ENCODE data around the gene ULBP1. TPM values are rescaled to one million over a fixed set of nuclear protein-coding genes. Genes with fewer than 3 reads are reported as not detected.
A peak's percentile ranks its signal among the peaks of the same experiment; 100 is the strongest.
"Not testable (repeated sequence)": the region's sequence is repeated elsewhere in the genome, so short reads cannot be mapped to it uniquely, and the experiment has no call there.

ULBP1 gene
- total and polyA plus RNA-seq, 4 experiments from 2014 or later, result not detected

DNA sequence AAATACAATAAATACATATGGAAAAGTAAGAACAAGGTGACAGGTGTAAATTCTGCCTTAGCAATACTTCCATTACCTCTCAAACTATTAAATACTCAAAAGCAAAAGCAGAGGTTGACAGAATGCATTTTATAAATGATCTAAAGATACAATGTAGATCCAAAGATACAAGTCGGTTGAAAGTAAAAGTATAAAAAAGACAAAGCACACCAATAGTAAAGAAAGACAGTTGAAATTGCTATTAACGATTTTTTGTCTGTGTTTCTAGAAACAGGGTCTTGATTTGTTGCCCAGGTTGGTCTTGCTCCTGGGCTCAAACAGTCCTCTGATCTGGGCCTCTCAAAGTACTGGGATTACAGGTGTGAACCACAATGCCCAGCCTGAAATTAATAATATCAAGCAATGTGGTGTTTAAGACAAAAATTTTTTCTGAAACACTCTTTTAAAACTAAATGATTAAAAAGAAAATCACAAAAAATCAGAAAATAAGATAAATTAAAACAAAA, 23.9 kb downstream of the ULBP1 start:
- intact Hi-C loops (cut with micrococcal nuclease), result no loop called here
- ChIA-PET POLR2A (ENCODE audit: partially characterized antibody) (no interaction called here), CTCF (ENCODE audit: partially characterized antibody) (no interaction called here)
- H3K27ac ChIP-seq (ENCODE audit: low read depth, low read length), result no peak overlapping the region
- Mint-ChIP-seq H3K27me3 (peaks cover 70 to 74% of the 10 kb centered on the region in 2 donors), H3K36me3 (peaks cover 4 to 6% of the 10 kb centered on the region in 2 donors), H3K4me1 (peaks cover 22 to 42% (median 29%) of the 10 kb centered on the region in 4 donors), H3K9me3 (peaks cover 0 to 31% (median 15%) of the 10 kb centered on the region in 8 donors), H3K27ac (no peak overlapping the region), H3K4me3 (no peak overlapping the region)
- H3K9me3 ChIP-seq (ENCODE audit: control insufficient read depth in 1 of 2, low read length in 2 of 2), result no peaks in the 10 kb centered on the region
- peaks cover 28% of the 10 kb centered on the region for H3K4me1 ChIP-seq (ENCODE audit: insufficient read depth, low read length)
- no peak for DNase-seq
- H3K27me3 ChIP-seq (ENCODE audit: insufficient read depth, low read length), result peaks cover 82% of the 10 kb centered on the region
- H3K36me3 ChIP-seq (ENCODE audit: insufficient read depth, low read length), result no peaks in the 10 kb centered on the region
- H3K4me3 ChIP-seq (ENCODE audit: low read length in 2 of 2), result no peak overlapping the region

DNA sequence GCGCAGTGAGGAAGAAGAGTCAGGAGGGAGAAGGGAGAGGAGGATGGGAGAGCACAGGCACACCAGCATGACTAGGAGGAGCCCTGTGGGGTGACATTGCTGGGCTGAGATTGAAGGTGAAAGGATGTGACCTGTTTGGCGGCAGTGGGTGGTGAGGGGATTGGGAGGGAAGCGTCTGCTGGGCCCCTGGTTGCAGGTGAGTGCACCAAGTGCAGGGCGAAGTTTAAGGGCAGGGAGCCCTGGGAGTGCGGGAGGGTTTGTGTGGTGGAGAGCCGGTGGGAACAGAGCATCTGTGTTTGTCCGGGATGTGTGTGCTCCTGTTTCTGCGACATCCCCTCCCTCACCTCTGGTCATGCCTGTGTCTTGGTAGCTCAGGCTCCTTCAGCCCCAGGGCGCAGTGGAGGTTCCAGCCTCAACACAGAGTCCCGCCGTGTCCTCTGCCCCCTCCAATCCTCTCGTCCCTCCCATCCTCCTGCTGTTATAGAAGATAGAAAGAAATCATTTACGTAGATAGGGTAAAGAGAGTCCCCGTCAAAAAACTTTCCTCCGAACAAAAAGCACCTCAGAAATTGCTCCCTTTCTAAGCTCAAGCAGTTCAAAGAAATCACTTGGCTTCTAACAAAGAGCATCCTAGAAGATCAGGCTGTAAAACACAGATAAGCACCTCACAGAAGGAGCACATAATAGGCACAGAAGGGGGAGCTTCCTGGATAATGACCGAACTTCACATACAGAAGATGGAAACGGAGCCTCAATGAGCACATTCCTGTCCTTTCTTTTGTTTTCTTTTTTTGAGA, 25.0 kb downstream of the ULBP1 start:
- Mint-ChIP-seq H3K27me3 (peaks cover 74 to 79% of the 10 kb centered on the region in 2 donors), H3K36me3 (peaks cover 4 to 6% of the 10 kb centered on the region in 2 donors), H3K9me3 (peaks cover 0 to 31% (median 15%) of the 10 kb centered on the region in 8 donors), H3K27ac (peak overlapping the region in 3 of 7 donors; percentile 11 to 25 (median 15)), H3K4me3 (peak overlapping the region in 5 of 8 donors; percentile 33 to 93 (median 77)), H3K4me1 (peaks cover 22 to 42% (median 29%) of the 10 kb centered on the region in 4 donors)
- peaks cover 28% of the 10 kb centered on the region for H3K4me1 ChIP-seq (ENCODE audit: insufficient read depth, low read length)
- intact Hi-C loops (cut with micrococcal nuclease), result no loop called here
- H3K9me3 ChIP-seq (ENCODE audit: control insufficient read depth in 1 of 2, low read length in 2 of 2), result no peaks in the 10 kb centered on the region
- CTCF ChIA-PET (ENCODE audit: partially characterized antibody), result no interaction called here
- H3K4me3 ChIP-seq (ENCODE audit: low read length in 2 of 2), result no peak overlapping the region
- POLR2A ChIA-PET (ENCODE audit: partially characterized antibody), result no interaction called here
- DNase-seq, result no peak
- no peaks in the 10 kb centered on the region for H3K36me3 ChIP-seq (ENCODE audit: insufficient read depth, low read length)
- no peak overlapping the region for H3K27ac ChIP-seq (ENCODE audit: low read depth, low read length)
- peaks cover 82% of the 10 kb centered on the region for H3K27me3 ChIP-seq (ENCODE audit: insufficient read depth, low read length)

DNA sequence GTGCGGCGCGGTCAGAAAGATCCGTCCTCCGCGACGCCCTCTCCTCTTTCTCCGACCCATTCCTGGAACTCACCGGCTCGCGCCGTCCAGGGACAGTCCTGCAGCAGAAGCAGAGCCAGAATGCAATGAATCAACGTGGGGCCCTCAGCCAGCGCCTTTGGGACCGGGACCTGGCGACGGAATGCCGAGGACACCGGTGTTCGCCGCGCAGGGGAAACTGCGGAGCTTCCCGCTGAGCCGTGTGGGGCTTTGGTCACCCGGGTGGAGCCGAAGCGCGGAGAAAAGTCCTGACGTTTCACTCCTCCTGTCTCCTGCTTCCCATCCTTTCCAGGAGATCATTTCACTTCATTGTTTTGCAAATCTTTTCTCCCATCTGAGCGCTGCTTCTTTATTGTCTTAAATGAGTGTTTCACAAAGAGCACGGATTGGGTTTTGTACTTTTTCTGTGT, 26.5 kb downstream of the ULBP1 start:
- Histone ChIP-seq H3K4me1 (ENCODE audit: insufficient read depth, low read length) (peaks cover 28% of the 10 kb centered on the region), H3K36me3 (ENCODE audit: insufficient read depth, low read length) (no peaks in the 10 kb centered on the region), H3K27ac (ENCODE audit: low read depth, low read length) (no peak overlapping the region), H3K27me3 (ENCODE audit: insufficient read depth, low read length) (peaks cover 82% of the 10 kb centered on the region), H3K4me3 (ENCODE audit: low read length in 2 of 2) (peak overlapping the region; percentile 38 to 40), H3K9me3 (ENCODE audit: control insufficient read depth in 1 of 2, low read length in 2 of 2) (no peaks in the 10 kb centered on the region)
- Mint-ChIP-seq H3K27ac (peak overlapping the region in 3 of 7 donors; percentile 4 to 49 (median 19)), H3K27me3 (peaks cover 71 to 80% of the 10 kb centered on the region in 2 donors), H3K4me1 (peaks cover 22 to 42% (median 29%) of the 10 kb centered on the region in 4 donors), H3K4me3 (peak overlapping the region; percentile 63 to 93 (median 80)), H3K9me3 (peaks cover 0 to 31% (median 15%) of the 10 kb centered on the region in 8 donors), H3K36me3 (peaks cover 4 to 6% of the 10 kb centered on the region in 2 donors)
- no peak for DNase-seq
- intact Hi-C loops (cut with micrococcal nuclease), result loop anchor here (2.0 kb wide), 1 partner anchor 25 kb away; no protein-coding TSS in a partner anchor
- CTCF ChIA-PET (ENCODE audit: partially characterized antibody), result interaction anchor here (1.5 to 1.7 kb wide), 2 partner anchors 16 to 19 kb away, joined by 4 to 5 read pairs; no protein-coding TSS in a partner anchor
- POLR2A ChIA-PET (ENCODE audit: partially characterized antibody), result no interaction called here

DNA sequence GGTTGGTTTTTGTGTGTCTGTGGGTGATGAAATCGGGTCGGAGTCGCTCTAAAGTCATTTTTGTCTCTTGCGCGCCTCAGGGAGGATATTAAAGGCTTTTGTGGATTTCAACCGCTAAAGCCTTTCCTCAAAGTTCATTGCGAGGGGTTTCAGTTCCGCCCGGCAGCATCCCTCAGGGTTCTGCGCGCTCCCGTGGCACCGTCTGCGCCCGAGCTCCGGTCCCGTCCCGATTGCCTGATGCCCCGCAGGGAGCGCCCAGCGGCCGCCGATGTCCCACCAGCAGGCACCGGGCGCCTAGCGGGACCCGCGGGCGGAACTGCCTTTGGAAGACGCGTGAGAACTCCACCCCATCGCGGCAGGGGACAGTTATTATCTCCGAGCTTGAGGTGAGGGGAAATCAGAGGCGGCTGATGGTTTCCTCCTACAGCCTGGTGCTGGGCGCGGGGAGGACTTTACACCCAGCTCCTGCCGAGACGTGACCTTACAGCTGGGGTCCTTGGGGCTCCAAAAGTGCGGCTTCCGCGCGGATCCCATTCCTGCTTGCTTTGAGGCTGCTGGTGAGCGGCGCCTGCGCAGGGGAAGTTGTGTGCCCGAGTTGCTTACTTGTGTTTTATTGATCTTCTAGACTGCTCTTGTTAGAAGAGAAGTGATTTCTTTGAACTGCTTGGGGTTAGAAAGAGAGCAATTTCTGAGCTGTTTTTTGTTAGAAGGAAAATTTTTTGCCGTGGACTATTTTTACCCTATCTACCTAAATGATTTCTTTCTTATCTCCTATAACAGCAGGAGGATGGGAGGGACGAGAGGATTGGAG, 27.1 kb downstream of the ULBP1 start:
- intact Hi-C loops (cut with micrococcal nuclease), result loop anchor here (1.0 to 2.0 kb wide), 2 partner anchors 14 to 26 kb away; no protein-coding TSS in a partner anchor
- H3K36me3 ChIP-seq (ENCODE audit: insufficient read depth, low read length), result no peaks in the 10 kb centered on the region
- no peak overlapping the region for H3K27ac ChIP-seq (ENCODE audit: low read depth, low read length)
- Mint-ChIP-seq H3K9me3 (peaks cover 0 to 31% (median 15%) of the 10 kb centered on the region in 8 donors), H3K4me3 (peak overlapping the region; percentile 63 to 93 (median 80)), H3K27me3 (peaks cover 69 to 79% of the 10 kb centered on the region in 2 donors), H3K4me1 (peaks cover 22 to 42% (median 29%) of the 10 kb centered on the region in 4 donors), H3K27ac (peak overlapping the region in 4 of 7 donors; percentile 18 to 58 (median 34)), H3K36me3 (peaks cover 4 to 6% of the 10 kb centered on the region in 2 donors)
- peaks cover 28% of the 10 kb centered on the region for H3K4me1 ChIP-seq (ENCODE audit: insufficient read depth, low read length)
- CTCF ChIA-PET (ENCODE audit: partially characterized antibody), result interaction anchor here (1.0 to 1.7 kb wide), 3 partner anchors 16 to 26 kb away, joined by 4 to 5 read pairs (median 4); no protein-coding TSS in a partner anchor
- H3K9me3 ChIP-seq (ENCODE audit: control insufficient read depth in 1 of 2, low read length in 2 of 2), result no peaks in the 10 kb centered on the region
- peak in 4 of 5 donors; percentile 33 to 53 (median 42) for DNase-seq
- H3K27me3 ChIP-seq (ENCODE audit: insufficient read depth, low read length), result peaks cover 75% of the 10 kb centered on the region
- H3K4me3 ChIP-seq (ENCODE audit: low read length in 2 of 2), result peak overlapping the region; percentile 38 to 40
- POLR2A ChIA-PET (ENCODE audit: partially characterized antibody), result no interaction called here

DNA sequence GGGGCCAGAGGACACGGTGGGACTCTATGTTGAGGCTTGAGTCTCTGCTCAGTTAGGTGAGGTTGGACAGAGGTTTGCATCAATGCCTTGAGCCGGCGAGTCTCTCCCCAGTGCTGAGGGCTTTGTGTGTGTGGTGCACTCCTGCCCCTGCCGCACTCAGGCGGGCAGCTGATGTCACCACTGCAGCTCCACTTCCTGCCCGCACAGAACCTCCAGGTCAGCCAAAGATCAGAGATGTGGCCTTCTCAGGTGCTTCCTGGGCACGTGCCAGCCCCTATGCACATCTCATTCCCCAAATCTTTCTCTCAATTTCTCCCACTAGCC, 27.7 kb downstream of the ULBP1 start:
- Mint-ChIP-seq H3K4me3 (peak overlapping the region; percentile 63 to 93 (median 80)), H3K4me1 (peaks cover 22 to 42% (median 29%) of the 10 kb centered on the region in 4 donors), H3K27me3 (peaks cover 68 to 76% of the 10 kb centered on the region in 2 donors), H3K27ac (peak overlapping the region in 1 of 7 donors; percentile 58), H3K9me3 (peaks cover 0 to 31% (median 15%) of the 10 kb centered on the region in 8 donors)
- Histone ChIP-seq H3K4me1 (ENCODE audit: insufficient read depth, low read length) (peaks cover 28% of the 10 kb centered on the region), H3K27me3 (ENCODE audit: insufficient read depth, low read length) (peaks cover 73% of the 10 kb centered on the region)
- not testable (repeated sequence) for H3K27ac ChIP-seq (ENCODE audit: low read depth, low read length); H3K4me3 ChIP-seq (ENCODE audit: low read length in 2 of 2); DNase-seq; H3K36me3 Mint-ChIP-seq; H3K36me3 ChIP-seq (ENCODE audit: insufficient read depth, low read length); H3K9me3 ChIP-seq (ENCODE audit: control insufficient read depth in 1 of 2, low read length in 2 of 2)
- intact Hi-C loops (cut with micrococcal nuclease), result loop anchor here (1.0 to 2.0 kb wide), 2 partner anchors 14 to 27 kb away; no protein-coding TSS in a partner anchor
- ChIA-PET CTCF (ENCODE audit: partially characterized antibody) (interaction anchor here (1.0 to 1.7 kb wide), 3 partner anchors 15 to 25 kb away, joined by 4 to 5 read pairs (median 4); no protein-coding TSS in a partner anchor), POLR2A (ENCODE audit: partially characterized antibody) (interaction anchor here (1.3 kb wide), 1 partner anchor 51 kb away, joined by 3 read pairs; no protein-coding TSS in a partner anchor)

DNA sequence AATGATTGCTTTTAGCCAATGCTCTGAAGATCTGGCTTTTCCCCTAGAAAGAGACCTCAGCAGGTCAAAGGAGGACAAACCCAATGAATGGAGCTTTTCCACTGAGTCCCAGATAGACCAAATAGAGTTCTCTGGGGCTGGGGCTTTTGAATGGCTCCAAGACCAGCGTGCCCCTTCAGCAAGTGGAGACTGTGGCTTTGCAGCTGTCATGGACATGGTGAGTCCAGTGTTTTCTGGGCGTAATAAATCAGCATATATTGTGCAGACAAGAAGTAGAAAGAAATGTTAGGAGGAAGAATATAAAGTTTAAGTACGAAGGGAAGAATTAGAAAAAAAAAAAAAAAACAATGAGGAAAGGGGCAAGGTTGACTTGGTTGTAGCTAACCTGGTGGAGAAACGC, 28.1 kb downstream of the ULBP1 start:
- peaks cover 28% of the 10 kb centered on the region for H3K4me1 ChIP-seq (ENCODE audit: insufficient read depth, low read length)
- no peak overlapping the region for H3K27ac Mint-ChIP-seq
- DNase-seq, result no peak
- H3K4me3 ChIP-seq (ENCODE audit: low read length in 2 of 2), result no peak overlapping the region
- no peaks in the 10 kb centered on the region for H3K36me3 ChIP-seq (ENCODE audit: insufficient read depth, low read length)
- H3K4me1 Mint-ChIP-seq, result peaks cover 22 to 42% (median 29%) of the 10 kb centered on the region in 4 donors
- no peaks in the 10 kb centered on the region for H3K9me3 ChIP-seq (ENCODE audit: control insufficient read depth in 1 of 2, low read length in 2 of 2)
- H3K27me3 Mint-ChIP-seq, result peaks cover 67 to 77% of the 10 kb centered on the region in 2 donors
- H3K9me3 Mint-ChIP-seq, result peaks cover 0 to 28% (median 15%) of the 10 kb centered on the region in 8 donors
- H3K27ac ChIP-seq (ENCODE audit: low read depth, low read length), result no peak overlapping the region
- CTCF ChIA-PET (ENCODE audit: partially characterized antibody), result interaction anchor here (1.0 to 1.7 kb wide), 2 partner anchors 15 to 25 kb away, joined by 4 to 5 read pairs; no protein-coding TSS in a partner anchor
- H3K36me3 Mint-ChIP-seq, result peaks cover 4 to 6% of the 10 kb centered on the region in 2 donors
- H3K4me3 Mint-ChIP-seq, result peak overlapping the region in 7 of 8 donors; percentile 63 to 93 (median 78)
- POLR2A ChIA-PET (ENCODE audit: partially characterized antibody), result interaction anchor here (1.3 kb wide), 1 partner anchor 51 kb away, joined by 3 read pairs; no protein-coding TSS in a partner anchor
- intact Hi-C loops (cut with micrococcal nuclease), result loop anchor here (1.0 to 2.0 kb wide), 2 partner anchors 13 to 27 kb away; no protein-coding TSS in a partner anchor
- peaks cover 69% of the 10 kb centered on the region for H3K27me3 ChIP-seq (ENCODE audit: insufficient read depth, low read length)

Data from CD4-positive, alpha-beta memory T cell (primary cell).